Measurements from ENCODE around the gene DEFB125. TPM values are rescaled to one million over a fixed set of nuclear protein-coding genes. Genes with fewer than 3 reads are reported as not detected.

DEFB125 gene
- total RNA-seq, 1 experiment from 2014 or later = not detected

DNA sequence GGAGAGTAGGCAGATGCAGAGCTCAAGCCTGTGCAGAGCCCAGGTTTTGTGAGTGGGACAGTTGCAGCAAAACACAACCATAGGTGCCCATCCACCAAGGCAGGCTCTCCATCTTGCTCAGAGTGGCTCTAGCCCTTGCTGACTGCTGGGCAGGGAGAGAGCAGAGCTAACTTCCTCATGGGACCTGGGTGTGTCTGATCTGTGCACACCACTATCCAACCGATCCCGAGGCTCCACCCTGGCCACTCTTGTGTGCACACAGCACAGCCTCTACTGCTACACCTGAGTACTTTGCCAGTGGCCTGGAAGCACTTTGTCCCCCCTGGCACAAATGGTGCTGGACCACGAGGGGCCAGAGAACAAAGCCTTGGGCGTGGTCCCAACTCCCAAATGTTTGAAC lies 7.9 kb upstream of the DEFB125 start:
- H3K4me2 ChIP-seq = no peak overlapping the region
- no peak overlapping the region for H3K27ac ChIP-seq
- H3K27me3 ChIP-seq (ENCODE audit: insufficient read depth, low read depth) = peaks cover 18% of the 10 kb centered on the region
- ChIA-PET CTCF (no interaction called here), POLR2A (ENCODE audit: unreplicated experiment) (no interaction called here)
- TF ChIP-seq, protein P1, sequence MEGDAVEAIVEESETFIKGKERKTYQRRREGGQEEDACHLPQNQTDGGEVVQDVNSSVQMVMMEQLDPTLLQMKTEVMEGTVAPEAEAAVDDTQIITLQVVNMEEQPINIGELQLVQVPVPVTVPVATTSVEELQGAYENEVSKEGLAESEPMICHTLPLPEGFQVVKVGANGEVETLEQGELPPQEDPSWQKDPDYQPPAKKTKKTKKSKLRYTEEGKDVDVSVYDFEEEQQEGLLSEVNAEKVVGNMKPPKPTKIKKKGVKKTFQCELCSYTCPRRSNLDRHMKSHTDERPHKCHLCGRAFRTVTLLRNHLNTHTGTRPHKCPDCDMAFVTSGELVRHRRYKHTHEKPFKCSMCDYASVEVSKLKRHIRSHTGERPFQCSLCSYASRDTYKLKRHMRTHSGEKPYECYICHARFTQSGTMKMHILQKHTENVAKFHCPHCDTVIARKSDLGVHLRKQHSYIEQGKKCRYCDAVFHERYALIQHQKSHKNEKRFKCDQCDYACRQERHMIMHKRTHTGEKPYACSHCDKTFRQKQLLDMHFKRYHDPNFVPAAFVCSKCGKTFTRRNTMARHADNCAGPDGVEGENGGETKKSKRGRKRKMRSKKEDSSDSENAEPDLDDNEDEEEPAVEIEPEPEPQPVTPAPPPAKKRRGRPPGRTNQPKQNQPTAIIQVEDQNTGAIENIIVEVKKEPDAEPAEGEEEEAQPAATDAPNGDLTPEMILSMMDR (conservative IDR thresholded peaks at IDR 0.05) = no peak
- no peak for TF ChIP-seq EZH2 (IDR thresholded peaks at IDR 0.05; ENCODE audit: low read depth)
- intact Hi-C loops (cut with micrococcal nuclease; ENCODE audit: unreplicated experiment) = no loop called here
- no peak overlapping the region for H2AFZ ChIP-seq
- no peak for DNase-seq
- H4K20me1 ChIP-seq (ENCODE audit: insufficient read depth) = no peaks in the 10 kb centered on the region
- no peaks in the 10 kb centered on the region for H3K9me2 ChIP-seq (ENCODE audit: insufficient read depth)
- no peaks in the 10 kb centered on the region for H3K79me2 ChIP-seq (ENCODE audit: low read depth)
- no peaks in the 10 kb centered on the region for H3F3A ChIP-seq (ENCODE audit: insufficient read depth, low read depth)
- no TSS peak for BruUV-seq (replicated peaks)
- no peaks in the 10 kb centered on the region; the same call in 1 of the 2 replicates for H3K9me3 ChIP-seq (ENCODE audit: insufficient read depth, low read depth)
- H3K4me1 ChIP-seq (replicated peaks; ENCODE audit: insufficient read depth) = no peaks in the 10 kb centered on the region
- no peaks in the 10 kb centered on the region for H3K36me3 ChIP-seq (ENCODE audit: low read depth)
- H3K4me3 ChIP-seq = no peak overlapping the region

DNA sequence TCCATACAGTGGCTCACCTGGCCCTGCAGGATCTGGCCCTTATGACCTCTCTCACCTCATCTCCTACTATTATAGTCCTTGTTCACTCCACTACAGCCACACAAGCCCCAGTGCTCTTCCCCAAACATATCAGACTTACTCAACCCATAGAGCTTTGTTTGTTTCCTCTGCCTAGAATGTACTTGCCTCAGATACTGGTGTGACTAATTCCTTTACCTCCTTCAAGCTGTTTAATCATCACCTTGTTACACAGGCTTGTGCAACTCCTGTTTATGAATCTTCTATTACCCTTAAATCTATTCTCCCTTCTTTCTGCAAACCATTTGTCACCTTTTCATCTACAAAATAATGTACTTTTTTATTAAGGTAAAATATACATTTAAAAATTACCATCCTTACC lies 3.2 kb downstream of the DEFB125 start:
- CTCF ChIA-PET = no interaction called here
- Histone ChIP-seq H3K4me1 (replicated peaks; ENCODE audit: insufficient read depth) (no peaks in the 10 kb centered on the region), H3K4me2 (no peak overlapping the region), H3K9me2 (ENCODE audit: insufficient read depth) (no peaks in the 10 kb centered on the region), H3F3A (ENCODE audit: insufficient read depth, low read depth) (no peaks in the 10 kb centered on the region), H3K27me3 (ENCODE audit: insufficient read depth, low read depth) (peaks cover 19% of the 10 kb centered on the region; the same call in 1 of the 2 replicates), H3K9me3 (ENCODE audit: insufficient read depth, low read depth) (peaks cover 3% of the 10 kb centered on the region; the same call in 1 of the 2 replicates), H3K36me3 (ENCODE audit: low read depth) (no peaks in the 10 kb centered on the region), H3K4me3 (no peak overlapping the region), H2AFZ (no peak overlapping the region), H4K20me1 (ENCODE audit: insufficient read depth) (no peaks in the 10 kb centered on the region), H3K79me2 (ENCODE audit: low read depth) (no peaks in the 10 kb centered on the region), H3K27ac (no peak overlapping the region)
- intact Hi-C loops (cut with micrococcal nuclease; ENCODE audit: unreplicated experiment) = no loop called here
- TF ChIP-seq, protein P1 (conservative IDR thresholded peaks at IDR 0.05) = no peak
- TF ChIP-seq EZH2 (IDR thresholded peaks at IDR 0.05; ENCODE audit: low read depth) = no peak
- POLR2A ChIA-PET (ENCODE audit: unreplicated experiment) = no interaction called here
- DNase-seq = no peak
- no TSS peak for BruUV-seq (replicated peaks)

DNA sequence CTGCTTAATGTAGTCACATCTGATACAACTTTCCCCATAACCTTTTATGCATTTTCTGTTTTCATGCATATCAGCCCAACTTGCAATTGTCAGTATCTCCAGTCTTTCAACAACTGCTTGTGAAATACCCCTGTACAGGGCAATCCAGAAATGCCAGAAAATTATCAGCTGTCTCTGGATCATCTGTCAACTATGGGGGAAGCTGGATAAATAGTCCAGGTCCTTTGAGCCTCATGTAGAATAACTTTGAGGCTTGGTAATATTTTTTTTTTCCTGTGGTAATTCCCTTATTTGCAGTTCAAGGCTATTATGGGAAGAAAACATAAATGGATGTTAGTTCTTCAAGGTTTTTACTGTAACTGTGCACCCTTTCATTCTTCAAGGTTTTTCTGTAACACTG lies 6.2 kb downstream of the DEFB125 start:
- TF ChIP-seq, protein P1 (conservative IDR thresholded peaks at IDR 0.05) = no peak
- no peak for TF ChIP-seq EZH2 (IDR thresholded peaks at IDR 0.05; ENCODE audit: low read depth)
- H3K36me3 ChIP-seq (ENCODE audit: low read depth) = no peaks in the 10 kb centered on the region
- no peak overlapping the region for H3K4me3 ChIP-seq
- intact Hi-C loops (cut with micrococcal nuclease; ENCODE audit: unreplicated experiment) = no loop called here
- BruUV-seq (replicated peaks) = no TSS peak
- H4K20me1 ChIP-seq (ENCODE audit: insufficient read depth) = no peaks in the 10 kb centered on the region
- ChIA-PET POLR2A (ENCODE audit: unreplicated experiment) (no interaction called here), CTCF (interaction anchor here (0.5 kb wide), 1 partner anchor 550 kb away, joined by 9 read pairs; no protein-coding TSS in a partner anchor)
- H3K9me2 ChIP-seq (ENCODE audit: insufficient read depth) = no peaks in the 10 kb centered on the region
- no peaks in the 10 kb centered on the region for H3F3A ChIP-seq (ENCODE audit: insufficient read depth, low read depth)
- no peak overlapping the region for H2AFZ ChIP-seq
- H3K27ac ChIP-seq = no peak overlapping the region
- no peaks in the 10 kb centered on the region for H3K4me1 ChIP-seq (replicated peaks; ENCODE audit: insufficient read depth)
- H3K4me2 ChIP-seq = no peak overlapping the region
- DNase-seq = no peak
- peaks cover 8% of the 10 kb centered on the region for H3K27me3 ChIP-seq (ENCODE audit: insufficient read depth, low read depth)
- H3K9me3 ChIP-seq (ENCODE audit: insufficient read depth, low read depth) = peaks cover 6% of the 10 kb centered on the region; the same call in 1 of the 2 replicates
- H3K79me2 ChIP-seq (ENCODE audit: low read depth) = no peaks in the 10 kb centered on the region
